ENCODE measurements around the gene CDT1. TPM values are rescaled to one million over a fixed set of nuclear protein-coding genes. Genes with fewer than 3 reads are reported as not detected.

Gene CDT1
- total RNA-seq, 1 experiment from 2014 or later: 43.0 TPM

GRCh38 chr16:88784856-88785105 lies 18.8 kb upstream of the CDT1 start:
- BruUV-seq (replicated peaks): no TSS peak
- no peaks in the 10 kb centered on the region for H3K9me3 ChIP-seq (ENCODE audit: low read length)
- H3K4me1 ChIP-seq (ENCODE audit: insufficient read depth, low read length): peaks cover 32% of the 10 kb centered on the region
- H3K36me3 ChIP-seq (ENCODE audit: low read depth, low read length): no peaks in the 10 kb centered on the region
- intact Hi-C loops (cut with micrococcal nuclease): loop anchor here (2.0 kb wide), 1 partner anchor 48 kb away; no protein-coding TSS in a partner anchor
- H3K9ac ChIP-seq (ENCODE audit: low read length): peak overlapping the region; percentile 84
- CTCF ChIA-PET: interaction anchor here (0.5 to 2.7 kb wide), 8 partner anchors 12 to 408 kb away, joined by 3 to 21 read pairs (median 3); no protein-coding TSS in a partner anchor
- no peaks in the 10 kb centered on the region for H3K9me2 ChIP-seq (replicated peaks; ENCODE audit: low read length)
- H3K4me2 ChIP-seq (ENCODE audit: low read length): peak overlapping the region; percentile 88; the same call in 1 of the 2 replicates
- H3F3A ChIP-seq (ENCODE audit: low read length, unreplicated experiment): no peaks in the 10 kb centered on the region
- H2AFZ ChIP-seq (ENCODE audit: low read length): no peak overlapping the region
- POLR2A ChIA-PET (ENCODE audit: unreplicated experiment): interaction anchor here (1.0 kb wide), 2 partner anchors 14 to 47 kb away, joined by 4 read pairs; no protein-coding TSS in a partner anchor
- ATAC-seq (peak; percentile 12), DNase-seq (no peak)
- no peaks in the 10 kb centered on the region for H3K27me3 ChIP-seq (ENCODE audit: low read length)
- H3K79me2 ChIP-seq (ENCODE audit: low read length): peaks cover 51% of the 10 kb centered on the region
- no peak for TF ChIP-seq CTCF (conservative IDR thresholded peaks at IDR 0.05; ENCODE audit: low read depth, low read length)
- TF ChIP-seq EZH2phosphoT487 (IDR thresholded peaks at IDR 0.05; ENCODE audit: borderline replicate concordance, low read length): no peak
- TF ChIP-seq EZH2 (IDR thresholded peaks at IDR 0.05; ENCODE audit: low read length, unreplicated experiment): no peak
- peak overlapping the region; percentile 76 for H3K4me3 ChIP-seq (ENCODE audit: low read length)
- peaks cover 15% of the 10 kb centered on the region; the same call in 1 of the 2 replicates for H4K20me1 ChIP-seq (ENCODE audit: low read length)
- H3K27ac ChIP-seq (ENCODE audit: low read length): peak overlapping the region; percentile 53

DNA sequence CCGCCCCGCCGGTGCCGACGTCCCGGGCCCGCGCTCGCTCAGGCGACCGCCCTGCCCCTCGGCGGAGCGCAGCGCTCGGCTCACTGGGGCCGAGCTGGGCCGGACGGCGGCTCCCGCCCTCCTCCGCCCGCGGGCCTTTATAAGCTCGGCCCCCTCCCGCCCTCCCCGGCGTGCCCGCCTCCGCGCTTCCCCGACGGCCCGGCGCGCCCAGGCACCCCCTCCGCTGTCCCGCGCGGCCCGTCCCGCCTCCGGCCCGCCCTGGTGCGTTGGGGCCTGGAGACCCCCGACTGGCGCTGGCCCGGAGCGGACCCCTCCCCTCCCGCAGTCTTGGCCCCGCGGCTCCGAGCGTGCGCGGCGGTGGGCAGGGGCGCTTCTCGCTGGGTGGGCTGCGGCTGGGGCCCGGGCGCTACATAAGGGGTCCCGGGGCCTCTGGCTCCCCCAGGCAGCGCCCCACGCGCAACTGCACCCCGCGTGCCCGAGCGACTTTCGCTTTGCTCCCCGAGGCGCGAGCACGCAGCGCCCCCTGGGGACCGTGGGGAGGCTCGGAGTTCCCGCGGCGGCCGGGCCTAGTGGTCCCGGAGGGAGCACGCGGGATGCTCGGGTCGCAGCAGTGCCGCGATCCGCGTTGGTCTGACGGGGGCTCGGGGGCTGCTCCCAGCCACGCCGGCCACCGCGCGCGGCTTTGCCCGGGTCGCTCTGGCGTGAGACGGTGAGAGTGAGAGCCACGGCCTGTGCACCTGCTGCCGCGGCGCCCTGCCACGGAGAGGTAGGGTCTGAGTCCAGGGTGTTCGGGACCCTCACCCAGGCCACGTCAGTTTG lies 18.3 kb upstream of the CDT1 start, which contains the start of gene PIEZO1:
TSS of gene PIEZO1 (minus strand) at position 115 of the 819 bp plus-strand sequence. CDS start 256 bp downstream, outside the sequence.
- peak within 1 kb of the TSS; percentile 76 for H3K4me3 ChIP-seq (ENCODE audit: low read length)
- TF ChIP-seq EZH2phosphoT487 (IDR thresholded peaks at IDR 0.05; ENCODE audit: borderline replicate concordance, low read length) (no peak), EZH2 (IDR thresholded peaks at IDR 0.05; ENCODE audit: low read length, unreplicated experiment) (no peak), CTCF (conservative IDR thresholded peaks at IDR 0.05; ENCODE audit: low read depth, low read length) (peak; percentile 70)
- no peaks in the 10 kb centered on the region for H3K36me3 ChIP-seq (ENCODE audit: low read depth, low read length)
- ATAC-seq: peak; percentile 38
- H3K4me2 ChIP-seq (ENCODE audit: low read length): peak within 1 kb of the TSS; percentile 88
- BruUV-seq (replicated peaks): no TSS peak
- peaks cover 14% of the 10 kb centered on the region; the same call in 1 of the 2 replicates for H4K20me1 ChIP-seq (ENCODE audit: low read length)
- intact Hi-C loops (cut with micrococcal nuclease): loop anchor here (2.0 kb wide), 1 partner anchor 49 kb away; no protein-coding TSS in a partner anchor
- H3K9me2 ChIP-seq (replicated peaks; ENCODE audit: low read length): no peaks in the 10 kb centered on the region
- ChIA-PET CTCF (interaction anchor here (0.6 to 2.7 kb wide), 3 partner anchors 21 to 48 kb away, joined by 3 to 21 read pairs (median 3); no protein-coding TSS in a partner anchor), POLR2A (ENCODE audit: unreplicated experiment) (interaction anchor here (1.0 kb wide), 1 partner anchor 48 kb away, joined by 4 read pairs; no protein-coding TSS in a partner anchor)
- peaks cover 46% of the 10 kb centered on the region for H3K79me2 ChIP-seq (ENCODE audit: low read length)
- H3K27ac ChIP-seq (ENCODE audit: low read length): peak within 1 kb of the TSS; percentile 53
- H2AFZ ChIP-seq (ENCODE audit: low read length): peak within 1 kb of the TSS; percentile 72
- peak; percentile 53 for DNase-seq
- no peaks in the 10 kb centered on the region for H3F3A ChIP-seq (ENCODE audit: low read length, unreplicated experiment)
- H3K9me3 ChIP-seq (ENCODE audit: low read length): no peaks in the 10 kb centered on the region
- H3K4me1 ChIP-seq (ENCODE audit: insufficient read depth, low read length): peaks cover 30% of the 10 kb centered on the region
- no peaks in the 10 kb centered on the region for H3K27me3 ChIP-seq (ENCODE audit: low read length)
- H3K9ac ChIP-seq (ENCODE audit: low read length): peak within 1 kb of the TSS; percentile 84

All from PC-3 (cell line).